ENCODE results near the gene BCL7A. TPM values are rescaled to one million over a fixed set of nuclear protein-coding genes. Genes with fewer than 3 reads are reported as not detected.

The BCL7A gene
- total and polyA plus RNA-seq, 4 donors = 3.5 to 8.3 (median 4.9) TPM

GRCh38 chr12:121996945-121997612 is 24.6 kb upstream of the BCL7A start:
- H3K4me3 ChIP-seq (ENCODE audit: low read depth in 1 of 3, low read length in 3 of 3) = no peak overlapping the region
- no peaks in the 10 kb centered on the region for H3K27me3 ChIP-seq (ENCODE audit: control insufficient read depth in 4 of 4, insufficient read depth in 4 of 4, low read length in 3 of 4)
- H3K27ac ChIP-seq (ENCODE audit: low read depth in 1 of 2, low read length in 2 of 2) = no peak overlapping the region
- WGBS = 85% methylated on average over 13 of the region's 13 CpGs
- H3K4me1 ChIP-seq (ENCODE audit: control insufficient read depth in 4 of 4, insufficient read depth in 4 of 4, low read length in 3 of 4) = no peaks in the 10 kb centered on the region
- no peaks in the 10 kb centered on the region for H3K36me3 ChIP-seq (ENCODE audit: control insufficient read depth in 4 of 4, insufficient read depth in 3 of 4, low read depth in 1 of 4, low read length in 3 of 4)
- H3K9ac ChIP-seq (ENCODE audit: low read depth in 1 of 2, low read length in 2 of 2) = no peak overlapping the region
- H3K9me3 ChIP-seq (ENCODE audit: control insufficient read depth in 4 of 4, low read length in 3 of 4) = no peaks in the 10 kb centered on the region
- no peak for TF ChIP-seq TAF1 (conservative IDR thresholded peaks at IDR 0.05)
- no peak for TF ChIP-seq FOXA2 (IDR thresholded peaks at IDR 0.05)
- TF ChIP-seq ATF3 (IDR thresholded peaks at IDR 0.05) = no peak
- no peak for TF ChIP-seq RXRA (IDR thresholded peaks at IDR 0.05)
- no peak for TF ChIP-seq FOXA1 (IDR thresholded peaks at IDR 0.05)
- no peak for TF ChIP-seq YY1 (IDR thresholded peaks at IDR 0.05)
- no peak for TF ChIP-seq ZBTB33 (IDR thresholded peaks at IDR 0.05)
- TF ChIP-seq, protein P1, sequence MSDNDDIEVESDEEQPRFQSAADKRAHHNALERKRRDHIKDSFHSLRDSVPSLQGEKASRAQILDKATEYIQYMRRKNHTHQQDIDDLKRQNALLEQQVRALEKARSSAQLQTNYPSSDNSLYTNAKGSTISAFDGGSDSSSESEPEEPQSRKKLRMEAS (IDR thresholded peaks at IDR 0.05) = no peak
- no peak for TF ChIP-seq SP1 (IDR thresholded peaks at IDR 0.05)
- TF ChIP-seq NR2F2 (IDR thresholded peaks at IDR 0.05) = no peak
- no peak for TF ChIP-seq HNF4A (conservative IDR thresholded peaks at IDR 0.05)
- TF ChIP-seq, protein P2, sequence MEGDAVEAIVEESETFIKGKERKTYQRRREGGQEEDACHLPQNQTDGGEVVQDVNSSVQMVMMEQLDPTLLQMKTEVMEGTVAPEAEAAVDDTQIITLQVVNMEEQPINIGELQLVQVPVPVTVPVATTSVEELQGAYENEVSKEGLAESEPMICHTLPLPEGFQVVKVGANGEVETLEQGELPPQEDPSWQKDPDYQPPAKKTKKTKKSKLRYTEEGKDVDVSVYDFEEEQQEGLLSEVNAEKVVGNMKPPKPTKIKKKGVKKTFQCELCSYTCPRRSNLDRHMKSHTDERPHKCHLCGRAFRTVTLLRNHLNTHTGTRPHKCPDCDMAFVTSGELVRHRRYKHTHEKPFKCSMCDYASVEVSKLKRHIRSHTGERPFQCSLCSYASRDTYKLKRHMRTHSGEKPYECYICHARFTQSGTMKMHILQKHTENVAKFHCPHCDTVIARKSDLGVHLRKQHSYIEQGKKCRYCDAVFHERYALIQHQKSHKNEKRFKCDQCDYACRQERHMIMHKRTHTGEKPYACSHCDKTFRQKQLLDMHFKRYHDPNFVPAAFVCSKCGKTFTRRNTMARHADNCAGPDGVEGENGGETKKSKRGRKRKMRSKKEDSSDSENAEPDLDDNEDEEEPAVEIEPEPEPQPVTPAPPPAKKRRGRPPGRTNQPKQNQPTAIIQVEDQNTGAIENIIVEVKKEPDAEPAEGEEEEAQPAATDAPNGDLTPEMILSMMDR (IDR thresholded peaks at IDR 0.05; ENCODE audit: low read depth, low read length, missing input control) = no peak
- TF ChIP-seq, protein P3, sequence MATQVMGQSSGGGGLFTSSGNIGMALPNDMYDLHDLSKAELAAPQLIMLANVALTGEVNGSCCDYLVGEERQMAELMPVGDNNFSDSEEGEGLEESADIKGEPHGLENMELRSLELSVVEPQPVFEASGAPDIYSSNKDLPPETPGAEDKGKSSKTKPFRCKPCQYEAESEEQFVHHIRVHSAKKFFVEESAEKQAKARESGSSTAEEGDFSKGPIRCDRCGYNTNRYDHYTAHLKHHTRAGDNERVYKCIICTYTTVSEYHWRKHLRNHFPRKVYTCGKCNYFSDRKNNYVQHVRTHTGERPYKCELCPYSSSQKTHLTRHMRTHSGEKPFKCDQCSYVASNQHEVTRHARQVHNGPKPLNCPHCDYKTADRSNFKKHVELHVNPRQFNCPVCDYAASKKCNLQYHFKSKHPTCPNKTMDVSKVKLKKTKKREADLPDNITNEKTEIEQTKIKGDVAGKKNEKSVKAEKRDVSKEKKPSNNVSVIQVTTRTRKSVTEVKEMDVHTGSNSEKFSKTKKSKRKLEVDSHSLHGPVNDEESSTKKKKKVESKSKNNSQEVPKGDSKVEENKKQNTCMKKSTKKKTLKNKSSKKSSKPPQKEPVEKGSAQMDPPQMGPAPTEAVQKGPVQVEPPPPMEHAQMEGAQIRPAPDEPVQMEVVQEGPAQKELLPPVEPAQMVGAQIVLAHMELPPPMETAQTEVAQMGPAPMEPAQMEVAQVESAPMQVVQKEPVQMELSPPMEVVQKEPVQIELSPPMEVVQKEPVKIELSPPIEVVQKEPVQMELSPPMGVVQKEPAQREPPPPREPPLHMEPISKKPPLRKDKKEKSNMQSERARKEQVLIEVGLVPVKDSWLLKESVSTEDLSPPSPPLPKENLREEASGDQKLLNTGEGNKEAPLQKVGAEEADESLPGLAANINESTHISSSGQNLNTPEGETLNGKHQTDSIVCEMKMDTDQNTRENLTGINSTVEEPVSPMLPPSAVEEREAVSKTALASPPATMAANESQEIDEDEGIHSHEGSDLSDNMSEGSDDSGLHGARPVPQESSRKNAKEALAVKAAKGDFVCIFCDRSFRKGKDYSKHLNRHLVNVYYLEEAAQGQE (IDR thresholded peaks at IDR 0.05) = no peak
- TF ChIP-seq RAD21 (IDR thresholded peaks at IDR 0.05) = no peak
- no peak for DNase-seq (ENCODE audit: low spot score)
